MM.1S (cell line): ENCODE measurements around the gene PDSS2.
"Not testable (repeated sequence)": the region's sequence is repeated elsewhere in the genome, so short reads cannot be mapped to it uniquely, and the experiment has no call there.

Source experiments
- DNase-seq: peaks from one replicate; pipeline ENCODE4 v3.0.0-alpha.2; 2015
- H2AFZ ChIP-seq: fragments of 300-600 bp; sonication (generic); 2 replicates; pipeline ENCODE4 v1.6.0; 2016; ENCODE audit warnings: antibody characterized with exemption, low read length
- H3F3A ChIP-seq: fragments of 300-600 bp; sonication (generic); 2 replicates; pipeline ENCODE4 v1.6.1; 2016; ENCODE audit warnings: mild to moderate bottlenecking, antibody characterized with exemption, low read length, moderate library complexity, mixed read lengths; ENCODE audit not compliant: insufficient read depth
- H3K27ac ChIP-seq: fragments of 300-600 bp; sonication (generic); 2 replicates; pipeline ENCODE4 v1.5.1; 2016; ENCODE audit warnings: mild to moderate bottlenecking, low read length
- H3K27me3 ChIP-seq: fragments of 300-600 bp; sonication (generic); replicated peaks from 2 replicates; pipeline ENCODE4 v1.6.0; 2016; ENCODE audit warnings: low read length; ENCODE audit not compliant: insufficient read depth
- H3K36me3 ChIP-seq: fragments of 300-600 bp; sonication (generic); replicated peaks from 2 replicates; pipeline ENCODE4 v1.6.1; 2016; ENCODE audit warnings: mild to moderate bottlenecking, low read length, mixed read lengths; ENCODE audit not compliant: insufficient read depth
- H3K4me1 ChIP-seq: fragments of 300-600 bp; sonication (generic); 2 replicates; pipeline ENCODE4 v1.6.1; 2016; ENCODE audit warnings: low read length, mixed read lengths
- H3K4me2 ChIP-seq: fragments of 300-600 bp; sonication (generic); 2 replicates; pipeline ENCODE4 v1.6.0; 2016; ENCODE audit warnings: low read depth, low read length
- H3K4me3 ChIP-seq: fragments of 300-600 bp; sonication (generic); 2 replicates; pipeline ENCODE4 v1.5.1; 2016; ENCODE audit warnings: low read length, mixed read lengths
- H3K79me2 ChIP-seq: fragments of 300-600 bp; sonication (generic); 2 replicates; pipeline ENCODE4 v1.6.1; 2016; ENCODE audit warnings: mixed run types, low read length, mixed read lengths
- H3K9ac ChIP-seq: fragments of 300-600 bp; sonication (generic); 2 replicates; pipeline ENCODE4 v1.6.1; 2016; ENCODE audit warnings: low read length, mixed read lengths
- H3K9me2 ChIP-seq: fragments of 300-600 bp; sonication (generic); replicated peaks from 2 replicates; pipeline ENCODE4 v1.6.1; 2016; ENCODE audit warnings: mild to moderate bottlenecking, low read length, mixed read lengths; ENCODE audit not compliant: insufficient read depth
- H3K9me3 ChIP-seq: fragments of 300-600 bp; sonication (generic); replicated peaks from 2 replicates; pipeline ENCODE4 v1.6.1; 2016; ENCODE audit warnings: mild to moderate bottlenecking, low read length, mixed read lengths; ENCODE audit not compliant: insufficient read depth
- H4K20me1 ChIP-seq: fragments of 300-600 bp; sonication (generic); 2 replicates; pipeline ENCODE4 v1.6.1; 2016; ENCODE audit warnings: mild to moderate bottlenecking, low read length, moderate library complexity, mixed read lengths; ENCODE audit not compliant: insufficient read depth
- CTCF ChIP-seq: fragments of 300-600 bp; sonication (generic); IDR thresholded peaks from 2 replicates; pipeline ENCODE4 v1.5.1; 2016; ENCODE audit warnings: antibody characterized with exemption, low read length, mixed read lengths
- EZH2 ChIP-seq: fragments of 300-600 bp; sonication (generic); optimal IDR thresholded peaks from 2 replicates; pipeline ENCODE3; 2017; ENCODE audit warnings: low read depth, mild to moderate bottlenecking, antibody characterized with exemption, low read length, mixed read lengths
- EZH2phosphoT487 ChIP-seq: fragments of 300-600 bp; sonication (generic); IDR thresholded peaks from 2 replicates; pipeline ENCODE4 v1.6.1; 2018; ENCODE audit warnings: antibody characterized with exemption, low read length

The PDSS2 gene

DNA sequence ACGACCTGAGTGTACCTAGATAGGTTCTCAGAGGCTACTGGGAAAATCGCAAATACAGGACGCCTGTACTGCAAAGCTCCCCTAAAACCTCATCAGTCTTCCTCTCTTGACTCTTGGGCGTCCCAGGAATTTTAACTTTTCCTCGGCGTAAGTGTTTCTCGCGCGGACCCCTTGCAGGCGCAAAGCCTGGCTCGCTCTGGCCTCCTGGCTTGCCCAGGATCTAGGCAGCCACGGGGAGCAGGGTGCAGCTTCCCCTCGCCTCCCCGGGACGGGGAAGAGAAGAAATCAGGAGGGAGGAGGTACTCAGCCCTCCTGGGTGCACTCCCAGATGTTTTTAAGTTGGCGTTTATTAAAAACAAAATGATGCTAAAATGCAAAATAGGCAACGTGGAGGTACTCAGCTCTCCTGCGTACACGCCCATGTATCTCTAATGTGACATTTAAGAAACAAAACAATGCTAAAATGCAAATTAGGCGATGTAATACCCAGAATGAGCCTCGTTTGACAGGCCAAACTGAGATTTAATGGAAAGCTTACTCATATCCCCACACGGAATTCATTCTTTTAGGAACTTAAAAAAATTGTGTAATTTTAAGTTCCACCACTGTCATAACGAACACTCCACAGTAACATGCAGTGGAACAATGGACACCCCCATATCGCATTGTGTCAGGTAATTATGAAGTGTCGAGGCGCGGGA, 29.0 kb upstream of the PDSS2 start:
- H3K4me3 ChIP-seq, result peak overlapping the region; percentile 67
- no peaks in the 10 kb centered on the region for H3K9me2 ChIP-seq
- H3K27ac ChIP-seq, result no peak overlapping the region
- TF ChIP-seq CTCF, result no peak
- no peak for TF ChIP-seq EZH2
- no peak for TF ChIP-seq EZH2phosphoT487
- no peak overlapping the region for H3K9ac ChIP-seq
- peak overlapping the region; percentile 98 for H3K4me2 ChIP-seq
- H3F3A ChIP-seq, result no peaks in the 10 kb centered on the region
- H3K36me3 ChIP-seq, result no peaks in the 10 kb centered on the region
- no peaks in the 10 kb centered on the region for H3K79me2 ChIP-seq
- H4K20me1 ChIP-seq, result no peaks in the 10 kb centered on the region
- H3K9me3 ChIP-seq, result no peaks in the 10 kb centered on the region
- DNase-seq, result no peak
- H3K27me3 ChIP-seq, result peaks cover 41% of the 10 kb centered on the region
- peak overlapping the region; percentile 87; the same call in 1 of the 2 replicates for H2AFZ ChIP-seq
- no peaks in the 10 kb centered on the region for H3K4me1 ChIP-seq

DNA sequence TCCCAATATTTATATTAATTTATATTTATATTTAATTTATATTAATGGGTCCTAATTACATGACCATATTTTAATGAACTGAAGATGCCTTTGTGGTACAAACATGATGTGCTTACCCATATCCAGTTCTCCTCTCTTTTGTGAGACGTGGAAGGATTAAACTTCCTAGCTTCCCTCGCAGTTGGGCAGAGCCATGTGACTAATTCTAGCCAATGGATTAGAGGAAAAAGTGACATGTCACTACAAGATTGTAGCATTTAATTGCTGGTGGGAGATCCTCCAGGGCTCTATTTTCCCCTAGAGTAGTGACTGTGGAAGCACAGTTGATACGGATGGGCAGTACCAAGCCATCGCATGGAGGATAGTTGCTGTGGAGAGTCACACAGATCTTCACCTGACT, 25.8 kb upstream of the PDSS2 start:
- H3K4me2 ChIP-seq, result no peak overlapping the region
- no peaks in the 10 kb centered on the region for H3K9me2 ChIP-seq
- TF ChIP-seq CTCF (no peak), EZH2phosphoT487 (no peak), EZH2 (no peak)

GRCh38 chr6:107479089-107479690, 19.8 kb upstream of the PDSS2 start:
- no peaks in the 10 kb centered on the region for H3K36me3 ChIP-seq
- no peak overlapping the region for H3K27ac ChIP-seq
- H3K27me3 ChIP-seq, result no peaks in the 10 kb centered on the region
- DNase-seq, result no peak
- no peak overlapping the region for H3K4me3 ChIP-seq
- H3K9me2 ChIP-seq, result no peaks in the 10 kb centered on the region
- no peaks in the 10 kb centered on the region for H4K20me1 ChIP-seq
- H3K4me1 ChIP-seq, result no peaks in the 10 kb centered on the region
- no peak overlapping the region for H3K9ac ChIP-seq
- H3K4me2 ChIP-seq, result no peak overlapping the region
- TF ChIP-seq CTCF (no peak), EZH2phosphoT487 (no peak), EZH2 (no peak)
- no peak overlapping the region for H2AFZ ChIP-seq
- no peaks in the 10 kb centered on the region for H3K79me2 ChIP-seq
- no peaks in the 10 kb centered on the region for H3F3A ChIP-seq
- H3K9me3 ChIP-seq, result no peaks in the 10 kb centered on the region

More for the DNA sequence above, 25.8 kb upstream of the PDSS2 start:
- no peaks in the 10 kb centered on the region for H3K79me2 ChIP-seq
- no peaks in the 10 kb centered on the region for H3K4me1 ChIP-seq
- no peaks in the 10 kb centered on the region for H3K9me3 ChIP-seq
- H2AFZ ChIP-seq, result no peak overlapping the region
- DNase-seq, result no peak
- H3K4me3 ChIP-seq, result no peak overlapping the region
- H3K9ac ChIP-seq, result no peak overlapping the region
- H4K20me1 ChIP-seq, result no peaks in the 10 kb centered on the region
- no peaks in the 10 kb centered on the region for H3K36me3 ChIP-seq
- H3F3A ChIP-seq, result no peaks in the 10 kb centered on the region
- H3K27ac ChIP-seq, result no peak overlapping the region
- H3K27me3 ChIP-seq, result peaks cover 25% of the 10 kb centered on the region

GRCh38 chr6:107475826-107476225, 16.5 kb upstream of the PDSS2 start:
- H3K9me2 ChIP-seq, H3K27ac ChIP-seq, H4K20me1 ChIP-seq, H3K4me1 ChIP-seq, H3K9ac ChIP-seq, H3F3A ChIP-seq, H3K27me3 ChIP-seq, H2AFZ ChIP-seq, H3K36me3 ChIP-seq, DNase-seq, H3K79me2 ChIP-seq, H3K9me3 ChIP-seq, H3K4me3 ChIP-seq, H3K4me2 ChIP-seq: not testable (repeated sequence)

DNA sequence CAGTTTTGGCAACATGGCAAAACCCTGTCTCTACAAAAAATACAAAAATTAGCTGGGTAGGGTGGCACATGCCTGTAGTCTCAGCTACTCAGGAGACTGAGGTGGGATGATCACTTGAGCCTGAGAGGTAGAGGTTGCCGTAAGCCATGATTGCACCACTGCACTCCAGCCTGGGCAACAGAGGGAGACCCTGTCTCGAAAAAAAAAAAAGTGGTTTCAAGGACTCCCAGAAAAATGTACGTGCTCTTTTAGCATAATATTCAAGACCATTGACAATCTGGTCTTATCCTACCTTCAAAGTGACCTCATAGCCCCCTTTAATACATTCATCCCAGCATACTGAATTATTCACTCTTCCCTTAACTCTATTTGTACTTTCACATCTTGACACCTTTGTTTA, 16.0 kb upstream of the PDSS2 start:
- not testable (repeated sequence) for H3K4me1 ChIP-seq, H3K27ac ChIP-seq, H3K36me3 ChIP-seq, H4K20me1 ChIP-seq, H3K79me2 ChIP-seq, H3K27me3 ChIP-seq, H3K9me3 ChIP-seq, DNase-seq, H3K9ac ChIP-seq, H2AFZ ChIP-seq, H3K4me3 ChIP-seq, H3K9me2 ChIP-seq, H3F3A ChIP-seq, H3K4me2 ChIP-seq
